ENCODE results near the gene FTSJ3.

GRCh38 chr17:63816123-63816522 is 11.3 kb downstream of the FTSJ3 start:
- TF ChIP-seq CTCF (IDR thresholded peaks at IDR 0.05; ENCODE audit: low read length) (no peak), EZH2 (optimal IDR thresholded peaks at IDR 0.05; ENCODE audit: low read depth, low read length) (no peak), EZH2phosphoT487 (IDR thresholded peaks at IDR 0.05; ENCODE audit: low read length) (no peak)
